HG03139 (cell line): ENCODE results near the gene SYCE1L.
A peak's percentile ranks its signal among the peaks of the same experiment; 100 is the strongest.

Source experiments
- ATAC-seq: cut with Tn5 transposase; IDR thresholded peaks from one replicate; pipeline ENCODE4 v1.9.1; 2021; ENCODE audit not compliant: unreplicated experiment

Gene SYCE1L

DNA sequence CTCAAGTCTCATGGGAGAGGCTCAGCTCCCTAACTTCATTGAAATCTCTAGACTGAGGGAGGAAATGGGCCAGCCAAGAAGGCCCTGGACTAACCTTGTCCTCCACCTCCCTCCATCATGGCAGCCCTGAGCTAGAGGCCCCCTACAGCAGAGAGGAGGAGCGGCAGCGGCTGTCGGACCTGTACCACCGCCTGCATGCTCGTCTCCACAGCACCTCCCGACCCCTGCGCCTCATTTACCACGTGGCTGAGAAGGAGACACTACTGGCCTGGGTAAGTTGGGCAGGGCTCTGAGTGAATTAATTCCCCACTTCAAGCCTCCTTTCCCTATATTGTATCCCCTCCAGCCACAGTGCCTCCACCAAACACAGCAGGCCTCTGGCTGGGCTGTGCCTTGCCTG, 3.8 kb upstream of the SYCE1L start:
- ATAC-seq: no peak

GRCh38 chr16:77197747-77198146, 1.5 kb upstream of the SYCE1L start:
- ATAC-seq: no peak

DNA sequence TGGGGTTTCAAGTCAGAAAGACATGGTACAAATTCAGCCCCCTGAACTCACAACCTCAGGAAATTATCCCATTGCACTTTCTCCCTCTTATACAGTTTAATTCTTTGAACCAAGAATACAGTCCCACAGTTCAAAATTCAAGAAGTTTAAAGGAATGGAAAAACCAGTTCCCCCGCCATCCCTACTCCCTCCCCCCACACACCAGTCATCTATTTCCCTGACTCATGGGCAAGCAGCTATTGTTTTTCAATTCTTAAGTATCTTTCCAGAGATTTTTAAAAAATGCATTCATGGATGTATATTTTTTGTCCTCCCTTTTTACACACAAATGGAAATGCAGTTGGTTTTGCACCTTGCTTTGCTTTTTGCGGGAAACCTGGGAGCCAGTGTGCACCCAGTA, 7.3 kb downstream of the SYCE1L start:
- no peak for ATAC-seq

GRCh38 chr16:77207030-77207429, 7.8 kb downstream of the SYCE1L start:
- no peak for ATAC-seq

DNA sequence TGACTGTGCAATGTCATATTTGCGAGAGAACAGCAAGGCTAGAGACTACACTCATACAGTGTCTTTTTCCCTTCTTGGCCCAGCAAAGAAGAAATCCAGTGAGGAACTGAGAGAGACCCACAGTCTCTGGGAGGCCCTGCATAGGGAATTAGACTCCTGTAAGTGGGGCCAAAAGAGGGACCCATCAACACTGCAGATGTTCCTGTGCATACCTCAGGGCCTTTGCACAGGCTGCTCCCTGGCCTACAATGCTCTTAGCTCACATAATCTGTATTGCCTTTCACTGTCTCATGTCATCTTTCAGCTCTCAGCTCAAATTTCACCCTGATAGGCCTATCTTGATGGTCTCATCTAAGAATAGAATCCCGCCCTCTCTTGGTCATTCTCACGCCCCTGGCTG, 9.2 kb downstream of the SYCE1L start:
- ATAC-seq: no peak

- ATAC-seq: peak; percentile 64
These were observed 12.9 kb downstream of the SYCE1L start for GRCh38 chr16:77211880-77212740.

GRCh38 chr16:77212741-77213541, 13.7 kb downstream of the SYCE1L start:
- ATAC-seq: peak; percentile 75

- ATAC-seq: no peak
These were observed 14.4 kb downstream of the SYCE1L start for GRCh38 chr16:77213542-77214106.

- ATAC-seq: no peak
These were observed 15.4 kb downstream of the SYCE1L start for GRCh38 chr16:77214411-77215138.

- ATAC-seq: no peak
These were observed 20.2 kb downstream of the SYCE1L start for GRCh38 chr16:77219437-77219836.

- no peak for ATAC-seq
These were observed 21.2 kb downstream of the SYCE1L start for GRCh38 chr16:77220427-77220826.

DNA sequence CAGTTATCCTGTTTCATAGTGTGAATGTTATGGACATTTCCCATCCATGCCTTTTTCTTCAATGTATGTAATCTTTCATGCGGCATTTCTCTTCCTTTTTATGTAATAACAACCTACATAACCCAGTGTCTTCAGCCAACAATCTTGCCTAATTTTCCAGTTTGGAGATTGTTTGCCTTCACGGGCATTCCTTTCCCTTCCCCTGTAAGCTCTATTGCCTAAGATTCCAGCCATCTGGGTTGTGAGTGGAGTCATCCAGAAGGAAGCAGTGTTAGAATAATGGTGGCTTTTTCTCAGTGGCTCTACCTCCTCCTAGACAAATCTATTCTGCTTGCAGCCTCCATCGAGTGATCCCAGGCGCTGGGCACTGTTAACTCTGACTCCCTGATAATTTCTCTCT, 22.3 kb downstream of the SYCE1L start:
- ATAC-seq: no peak

DNA sequence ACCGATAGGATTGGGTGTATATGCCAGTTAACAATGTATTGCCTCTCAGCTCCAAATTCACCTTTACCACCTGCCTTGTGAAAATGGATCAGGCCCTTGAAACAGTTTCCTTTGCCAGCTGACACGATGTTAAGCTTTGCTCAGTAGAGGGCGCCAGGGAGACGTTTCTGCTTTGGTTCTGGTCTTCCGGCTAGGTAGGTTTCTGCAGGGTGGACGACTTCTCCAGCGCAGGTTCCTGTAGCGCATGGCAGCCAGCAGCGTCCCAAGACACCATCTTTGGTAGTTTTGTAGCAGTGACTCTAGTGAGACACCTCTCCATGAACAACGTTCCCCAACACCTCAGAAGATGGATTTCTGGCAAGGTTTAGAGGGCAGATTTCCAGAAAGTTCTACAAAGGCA, 24.0 kb downstream of the SYCE1L start:
- ATAC-seq: no peak

DNA sequence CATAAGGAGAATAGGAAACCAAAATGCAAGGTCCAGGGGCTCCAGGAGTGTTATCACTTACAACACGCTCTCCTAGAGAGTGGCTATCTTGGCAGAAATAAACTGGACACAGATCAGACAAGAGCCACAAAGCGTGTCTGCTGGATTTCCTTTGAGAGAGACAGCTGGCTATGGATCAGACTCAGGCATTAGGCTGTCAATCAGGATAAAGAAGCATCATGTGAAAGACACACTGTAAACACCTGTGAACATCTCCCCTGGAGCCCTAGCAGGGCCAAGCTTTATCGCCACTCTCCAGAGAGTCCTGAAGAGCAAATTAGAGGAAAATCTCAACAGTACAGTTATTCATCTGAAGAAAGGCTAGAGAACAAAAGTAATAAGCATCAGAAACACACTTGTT, 26.0 kb downstream of the SYCE1L start:
- no peak for ATAC-seq

DNA sequence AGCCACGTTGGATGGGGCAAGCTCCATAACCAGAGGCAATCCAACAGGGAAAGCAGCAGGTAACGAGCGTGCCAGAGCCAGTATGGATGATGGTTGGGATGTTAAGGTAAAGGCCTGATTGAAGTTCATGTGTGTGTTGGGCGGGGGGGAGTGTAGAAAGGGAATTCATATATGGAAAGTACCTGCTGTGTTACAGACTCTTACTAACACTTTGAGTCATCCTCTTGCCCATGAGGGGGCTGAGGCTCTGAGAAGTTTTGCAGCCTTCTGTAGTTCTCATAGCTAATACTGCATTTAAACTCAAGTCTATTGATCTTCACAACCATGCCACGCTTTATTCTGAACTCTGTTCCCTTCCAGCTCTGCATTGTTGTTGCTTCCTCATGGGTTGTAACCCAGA, 28.5 kb downstream of the SYCE1L start:
- no peak for ATAC-seq

DNA sequence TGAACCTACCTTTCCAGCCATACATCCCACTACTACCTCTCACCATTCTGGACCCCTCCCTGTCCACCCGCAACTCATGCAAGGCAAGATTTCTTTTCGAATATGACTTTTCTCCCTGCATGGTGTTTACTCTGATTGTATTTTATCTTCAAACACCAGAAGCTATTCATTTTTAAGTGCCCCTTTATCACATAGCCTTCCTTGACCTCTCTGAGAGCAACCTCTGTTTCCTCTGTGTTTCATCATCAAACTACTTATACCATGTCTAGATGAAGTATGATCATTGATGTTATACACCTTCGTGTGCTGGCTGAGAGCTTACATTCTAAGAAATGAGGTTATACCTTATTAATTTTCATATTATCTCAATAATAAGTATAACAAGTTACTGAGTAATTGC, 31.8 kb downstream of the SYCE1L start:
- no peak for ATAC-seq

- no peak for ATAC-seq
These were observed 34.8 kb downstream of the SYCE1L start for GRCh38 chr16:77233799-77234519.

- ATAC-seq: no peak
These were observed 35.4 kb downstream of the SYCE1L start for GRCh38 chr16:77234611-77235010.

DNA sequence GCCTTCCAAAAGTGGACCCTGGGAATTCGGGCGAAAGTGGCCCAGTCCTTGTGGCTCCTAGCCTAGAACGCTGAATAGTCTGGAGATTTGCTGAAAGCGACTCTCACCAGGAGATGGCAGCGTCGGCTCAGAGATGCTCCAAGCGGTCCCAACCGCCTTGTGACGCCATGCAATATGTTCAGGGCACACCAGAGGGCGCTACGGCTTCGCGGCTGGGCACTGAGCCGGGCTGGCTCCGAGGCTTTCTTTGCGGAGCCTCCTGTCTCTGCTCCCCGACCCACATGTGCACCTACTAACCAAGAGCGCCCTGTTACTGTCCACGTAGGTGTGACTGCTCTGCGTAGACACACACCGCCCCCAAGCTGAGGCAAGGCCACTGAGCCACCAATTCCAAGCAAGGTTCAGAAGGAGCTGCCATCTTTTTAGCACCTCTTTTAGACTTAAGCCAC, 36.9 kb downstream of the SYCE1L start:
- peak; percentile 99 for ATAC-seq

DNA sequence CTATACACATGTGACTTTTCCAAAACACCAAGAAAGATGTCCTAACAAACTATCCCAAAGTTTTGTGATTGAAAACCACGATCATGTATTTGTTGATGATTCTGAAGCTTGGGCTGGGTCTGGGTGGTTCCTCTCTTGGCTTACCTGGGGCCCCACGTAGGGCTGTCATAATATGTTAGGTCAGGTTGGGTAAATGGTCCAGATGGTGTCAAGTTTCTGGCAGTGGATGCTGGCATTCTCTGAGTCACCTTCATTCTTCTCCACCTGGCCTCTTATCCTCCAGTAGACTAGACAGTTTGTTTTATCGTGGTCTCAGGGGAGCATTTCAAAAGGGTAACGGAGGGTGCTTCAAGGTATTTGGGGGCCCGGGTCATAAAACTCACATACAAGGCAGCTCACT, 39.4 kb downstream of the SYCE1L start:
- no peak for ATAC-seq
